ENCODE data around the gene QSOX2. TPM values are rescaled to one million over a fixed set of nuclear protein-coding genes. Genes with fewer than 3 reads are reported as not detected.

QSOX2 gene
- total RNA-seq, 2 donors from 2014 or later, result 4.3 to 12.2 TPM

DNA sequence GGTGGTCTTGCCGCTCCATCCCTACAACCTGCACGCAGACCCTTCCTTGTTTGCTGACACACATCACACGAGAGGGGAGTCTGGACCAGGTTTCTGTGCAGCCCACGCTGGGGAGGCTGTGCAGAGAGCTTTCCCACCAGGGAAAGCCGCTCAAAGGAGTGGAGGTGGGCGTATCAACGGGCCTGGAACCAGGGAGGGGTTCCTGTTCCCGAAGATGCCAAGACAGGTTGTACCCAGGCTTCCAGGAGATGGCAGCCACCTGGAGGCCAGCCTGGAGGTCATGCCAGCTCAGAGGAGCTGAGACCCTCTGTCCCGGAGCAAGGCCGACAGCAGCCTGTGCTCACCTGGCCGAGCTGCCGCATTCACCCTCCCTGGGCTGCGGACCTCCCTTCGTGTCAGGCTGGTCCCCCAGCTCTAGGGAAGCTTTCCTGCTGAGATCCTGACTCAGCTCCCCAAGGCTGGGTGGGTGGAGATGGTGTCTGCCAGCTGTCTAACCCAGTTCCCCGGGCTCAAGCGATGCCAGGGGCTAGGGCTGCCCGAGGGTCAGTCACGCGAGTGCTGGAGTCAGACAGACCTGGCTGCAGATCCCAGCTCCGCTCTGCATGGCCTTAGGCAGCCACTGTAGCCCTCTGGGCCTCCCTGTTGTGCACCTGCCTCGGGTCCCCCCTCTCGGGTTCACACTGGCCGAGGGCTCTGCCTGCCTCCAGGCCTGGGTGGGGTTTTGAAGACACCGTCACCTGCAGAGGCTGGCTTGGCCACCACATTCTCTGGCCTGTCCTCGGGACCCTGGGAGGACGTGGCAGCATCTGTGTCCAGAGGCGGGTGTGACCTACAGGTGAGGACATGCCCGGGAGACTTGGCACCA, 28.5 kb upstream of the QSOX2 start:
- H3K27me3 ChIP-seq (replicated peaks; ENCODE audit: insufficient read depth), result no peaks in the 10 kb centered on the region
- H3K9me3 ChIP-seq, result no peaks in the 10 kb centered on the region
- DNase-seq (ENCODE audit: low spot score), result no peak
- no peaks in the 10 kb centered on the region for H3K36me3 ChIP-seq
- TF ChIP-seq POLR2A (IDR thresholded peaks at IDR 0.05) (no peak), POLR2AphosphoS5 (IDR thresholded peaks at IDR 0.05) (no peak)
- TF ChIP-seq, protein P1, sequence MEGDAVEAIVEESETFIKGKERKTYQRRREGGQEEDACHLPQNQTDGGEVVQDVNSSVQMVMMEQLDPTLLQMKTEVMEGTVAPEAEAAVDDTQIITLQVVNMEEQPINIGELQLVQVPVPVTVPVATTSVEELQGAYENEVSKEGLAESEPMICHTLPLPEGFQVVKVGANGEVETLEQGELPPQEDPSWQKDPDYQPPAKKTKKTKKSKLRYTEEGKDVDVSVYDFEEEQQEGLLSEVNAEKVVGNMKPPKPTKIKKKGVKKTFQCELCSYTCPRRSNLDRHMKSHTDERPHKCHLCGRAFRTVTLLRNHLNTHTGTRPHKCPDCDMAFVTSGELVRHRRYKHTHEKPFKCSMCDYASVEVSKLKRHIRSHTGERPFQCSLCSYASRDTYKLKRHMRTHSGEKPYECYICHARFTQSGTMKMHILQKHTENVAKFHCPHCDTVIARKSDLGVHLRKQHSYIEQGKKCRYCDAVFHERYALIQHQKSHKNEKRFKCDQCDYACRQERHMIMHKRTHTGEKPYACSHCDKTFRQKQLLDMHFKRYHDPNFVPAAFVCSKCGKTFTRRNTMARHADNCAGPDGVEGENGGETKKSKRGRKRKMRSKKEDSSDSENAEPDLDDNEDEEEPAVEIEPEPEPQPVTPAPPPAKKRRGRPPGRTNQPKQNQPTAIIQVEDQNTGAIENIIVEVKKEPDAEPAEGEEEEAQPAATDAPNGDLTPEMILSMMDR (IDR thresholded peaks at IDR 0.05), result no peak
- H3K27ac ChIP-seq, result no peak overlapping the region
- H3K4me3 ChIP-seq, result no peak overlapping the region
- no peaks in the 10 kb centered on the region for H3K4me1 ChIP-seq (replicated peaks)
- intact Hi-C loops (cut with DNase I), result no loop called here
- WGBS, result 76% methylated on average over 28 of the region's 28 CpGs

DNA sequence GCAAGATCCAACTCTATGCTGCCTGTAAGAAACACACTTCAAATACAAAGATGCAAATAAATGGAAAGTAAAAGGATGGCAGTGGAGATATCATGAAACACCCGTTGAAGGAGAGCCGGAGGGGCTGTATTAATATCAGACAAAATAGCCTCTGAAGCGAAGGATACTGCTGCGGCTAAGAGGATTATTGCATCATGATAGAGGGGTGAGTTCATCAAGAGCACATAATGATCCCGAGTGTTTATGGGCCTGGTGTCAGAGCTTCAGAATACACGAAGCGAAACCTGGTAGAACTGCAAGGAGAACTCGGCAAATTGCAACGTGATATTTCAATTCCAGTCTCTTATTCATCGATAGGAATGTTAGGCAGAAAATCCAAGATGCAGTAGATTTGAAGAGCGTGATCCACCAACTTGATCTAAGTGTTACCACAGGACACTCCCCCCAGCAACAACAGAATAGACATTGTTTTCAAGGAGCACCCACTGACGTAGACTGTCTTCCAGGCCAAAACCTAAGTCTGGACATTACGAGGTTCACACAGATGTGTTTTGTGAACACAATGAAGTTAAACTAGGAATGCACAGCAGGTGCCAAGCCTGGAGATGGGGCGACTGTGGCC, 27.7 kb upstream of the QSOX2 start:
- no peaks in the 10 kb centered on the region for H3K27me3 ChIP-seq (replicated peaks; ENCODE audit: insufficient read depth)
- H3K4me3 ChIP-seq, result no peak overlapping the region
- no peak for DNase-seq (ENCODE audit: low spot score)
- intact Hi-C loops (cut with DNase I), result no loop called here
- H3K27ac ChIP-seq, result no peak overlapping the region
- no peaks in the 10 kb centered on the region for H3K4me1 ChIP-seq (replicated peaks)
- WGBS, result 70% methylated on average over 14 of the region's 14 CpGs
- H3K9me3 ChIP-seq, result no peaks in the 10 kb centered on the region
- H3K36me3 ChIP-seq, result no peaks in the 10 kb centered on the region
- TF ChIP-seq, protein P1 (IDR thresholded peaks at IDR 0.05), result no peak
- TF ChIP-seq POLR2A (IDR thresholded peaks at IDR 0.05), result no peak
- no peak for TF ChIP-seq POLR2AphosphoS5 (IDR thresholded peaks at IDR 0.05)

DNA sequence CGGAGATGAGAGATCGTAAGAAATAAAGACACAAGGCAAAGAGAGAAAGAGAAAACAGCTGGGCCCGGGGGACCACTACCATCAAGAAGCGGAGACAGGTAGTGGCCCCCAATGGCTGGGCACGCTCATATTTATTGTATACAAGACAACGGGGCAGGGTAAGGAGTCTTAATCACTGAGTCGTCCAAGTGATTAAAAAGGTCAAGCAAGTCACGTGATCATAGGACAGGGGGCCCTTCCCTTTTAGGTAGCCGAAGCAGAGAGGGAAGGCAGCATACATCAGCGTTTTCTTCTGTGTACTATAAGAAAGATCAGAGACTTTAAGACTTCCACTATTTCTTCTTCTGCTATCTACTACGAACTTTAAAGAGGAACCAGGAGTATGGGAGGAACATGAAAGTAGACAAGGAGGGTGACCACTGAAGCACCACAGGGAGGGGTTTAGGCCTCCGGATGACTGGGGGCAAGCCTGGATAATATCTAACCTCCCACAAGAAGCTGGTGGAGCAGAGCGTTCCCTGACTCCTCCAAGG, 24.6 kb upstream of the QSOX2 start:
- 90% methylated on average over 13 of the region's 13 CpGs for WGBS

DNA sequence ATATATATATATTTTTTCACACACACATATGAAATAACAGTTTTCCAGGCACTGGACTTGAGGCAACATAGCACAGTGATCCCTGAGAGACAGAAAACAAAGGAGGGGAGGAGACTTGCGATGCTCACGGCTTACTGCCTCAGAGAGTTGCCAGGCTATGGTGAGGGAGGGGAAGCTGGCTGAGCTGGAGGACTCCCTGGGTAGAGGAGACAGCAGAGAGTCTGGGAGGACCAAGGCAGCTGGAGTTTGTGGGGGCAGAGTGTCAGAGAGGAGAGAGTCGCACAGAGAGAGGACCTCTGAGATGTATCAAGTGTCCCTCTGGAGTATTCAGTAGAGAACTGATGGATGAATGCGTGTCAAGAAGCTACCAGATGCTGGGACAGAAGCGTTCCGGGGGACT, 23.1 kb upstream of the QSOX2 start:
- intact Hi-C loops (cut with DNase I), result no loop called here
- H3K4me1 ChIP-seq (replicated peaks), result no peaks in the 10 kb centered on the region
- no peak overlapping the region for H3K27ac ChIP-seq
- DNase-seq (ENCODE audit: low spot score), result no peak
- H3K27me3 ChIP-seq (replicated peaks; ENCODE audit: insufficient read depth), result no peaks in the 10 kb centered on the region
- WGBS, result 68% methylated on average over 6 of the region's 6 CpGs
- no peak for TF ChIP-seq POLR2A (IDR thresholded peaks at IDR 0.05)
- TF ChIP-seq, protein P1 (IDR thresholded peaks at IDR 0.05), result no peak
- no peak for TF ChIP-seq POLR2AphosphoS5 (IDR thresholded peaks at IDR 0.05)
- H3K36me3 ChIP-seq, result no peaks in the 10 kb centered on the region
- H3K9me3 ChIP-seq, result no peaks in the 10 kb centered on the region
- no peak overlapping the region for H3K4me3 ChIP-seq

More for the DNA sequence above, 24.6 kb upstream of the QSOX2 start:
- TF ChIP-seq, protein P1 (IDR thresholded peaks at IDR 0.05), result no peak
- no peak for TF ChIP-seq POLR2AphosphoS5 (IDR thresholded peaks at IDR 0.05)
- TF ChIP-seq POLR2A (IDR thresholded peaks at IDR 0.05), result no peak
- no peak overlapping the region for H3K4me3 ChIP-seq
- H3K27ac ChIP-seq, result no peak overlapping the region
- no peaks in the 10 kb centered on the region for H3K27me3 ChIP-seq (replicated peaks; ENCODE audit: insufficient read depth)
- intact Hi-C loops (cut with DNase I), result no loop called here
- no peak for DNase-seq (ENCODE audit: low spot score)
- H3K9me3 ChIP-seq, result no peaks in the 10 kb centered on the region
- H3K36me3 ChIP-seq, result no peaks in the 10 kb centered on the region
- no peaks in the 10 kb centered on the region for H3K4me1 ChIP-seq (replicated peaks)
